Liver (tissue), 9 donors: ENCODE data around the gene IFIT3. TPM values are rescaled to one million over a fixed set of nuclear protein-coding genes. Genes with fewer than 3 reads are reported as not detected.

Source experiments
- DNase-seq: peaks from one replicate; pipeline ENCODE4 v3.0.0-alpha.2; 2017; ENCODE audit warnings: low spot score
- H3K27ac ChIP-seq, 2 donors: one replicate each; pipeline ENCODE4 v1.7.0; 2013; ENCODE audit warnings: inconsistent platforms in 2 of 2, low read length in 2 of 2, control low read depth in 1 of 2, low read depth in 1 of 2, mild to moderate bottlenecking in 1 of 2
- H3K27me3 ChIP-seq, 4 donors: one replicate each; pipeline versions ENCODE4 v1.6.1 to v1.7.0; 2013; ENCODE audit warnings: low read length in 3 of 4, inconsistent platforms in 1 of 4, mild to moderate bottlenecking in 1 of 4, moderate library complexity in 1 of 4; ENCODE audit not compliant: control insufficient read depth in 4 of 4, insufficient read depth in 4 of 4
- H3K36me3 ChIP-seq, 4 donors: one replicate each; pipeline versions ENCODE4 v1.6.1 to v1.7.0; 2013; ENCODE audit warnings: low read length in 3 of 4, mild to moderate bottlenecking in 3 of 4, low read depth in 1 of 4, moderate library complexity in 1 of 4; ENCODE audit not compliant: control insufficient read depth in 4 of 4, insufficient read depth in 3 of 4
- H3K4me1 ChIP-seq, 4 donors: one replicate each; pipeline versions ENCODE4 v1.6.1 to v1.7.0; 2013; ENCODE audit warnings: low read length in 3 of 4, mild to moderate bottlenecking in 3 of 4, moderate library complexity in 1 of 4; ENCODE audit not compliant: control insufficient read depth in 4 of 4, insufficient read depth in 4 of 4
- H3K4me3 ChIP-seq, 3 donors: one replicate each; pipeline versions ENCODE4 v1.6.1 to v1.7.0; 2013; ENCODE audit warnings: low read length in 3 of 3, control low read depth in 1 of 3, low read depth in 1 of 3, mild to moderate bottlenecking in 1 of 3
- H3K9ac ChIP-seq, 2 donors: one replicate each; pipeline ENCODE4 v1.7.0; 2013; ENCODE audit warnings: low read length in 2 of 2, mild to moderate bottlenecking in 2 of 2, moderate library complexity in 2 of 2, control low read depth in 1 of 2, low read depth in 1 of 2
- H3K9me3 ChIP-seq, 4 donors: one replicate each; pipeline versions ENCODE4 v1.6.1 to v1.7.0; 2013; ENCODE audit warnings: low read length in 3 of 4; ENCODE audit not compliant: control insufficient read depth in 4 of 4
- EGR1 ChIP-seq, 2 donors: IDR thresholded peaks; 2 replicates each; pipeline ENCODE4 v1.6.1; 2016 to 2018; ENCODE audit warnings: antibody characterized with exemption in 2 of 2, low read depth in 2 of 2
- FOXA1 ChIP-seq: IDR thresholded peaks from 2 replicates; pipeline ENCODE4 v1.6.1; 2016; ENCODE audit warnings: antibody characterized with exemption
- FOXA2 ChIP-seq: IDR thresholded peaks from 2 replicates; pipeline ENCODE4 v1.6.1; 2016; ENCODE audit warnings: antibody characterized with exemption
- GABPA ChIP-seq, 2 donors: IDR thresholded peaks in 1 of 2; conservative IDR thresholded peaks in 1 of 2; 2 replicates each; pipeline ENCODE4 v1.6.1; 2016; ENCODE audit warnings: antibody characterized with exemption in 2 of 2, mild to moderate bottlenecking in 1 of 2, moderate library complexity in 1 of 2
- HNF4A ChIP-seq, 2 donors: conservative IDR thresholded peaks; 2 replicates each; pipeline ENCODE4 v1.6.1; 2016; ENCODE audit warnings: antibody characterized with exemption in 2 of 2, mild to moderate bottlenecking in 2 of 2
- HNF4G ChIP-seq: IDR thresholded peaks from 2 replicates; pipeline ENCODE4 v1.6.1; 2016; ENCODE audit warnings: antibody characterized with exemption
- JUND ChIP-seq, 2 donors: IDR thresholded peaks; 2 replicates each; pipeline ENCODE4 v1.6.1; 2016; ENCODE audit warnings: antibody characterized with exemption in 2 of 2
- NR2F2 ChIP-seq: IDR thresholded peaks from 2 replicates; pipeline ENCODE4 v1.6.1; 2016; ENCODE audit warnings: antibody characterized with exemption
- RAD21 ChIP-seq, 2 donors: IDR thresholded peaks; 2 replicates each; pipeline ENCODE4 v1.6.1; 2016; ENCODE audit warnings: antibody characterized with exemption in 2 of 2, mild to moderate bottlenecking in 2 of 2
- RXRA ChIP-seq, 2 donors: IDR thresholded peaks; 2 replicates each; pipeline ENCODE4 v1.6.1; 2017 to 2018; ENCODE audit warnings: antibody characterized with exemption in 2 of 2, mild to moderate bottlenecking in 1 of 2
- SP1 ChIP-seq: IDR thresholded peaks from 2 replicates; pipeline ENCODE4 v1.6.1; 2018; ENCODE audit warnings: antibody characterized with exemption, mild to moderate bottlenecking
- TAF1 ChIP-seq: conservative IDR thresholded peaks from 2 replicates; pipeline ENCODE4 v1.6.1; 2016; ENCODE audit warnings: antibody characterized with exemption, mild to moderate bottlenecking
- YY1 ChIP-seq: IDR thresholded peaks from 2 replicates; pipeline ENCODE4 v1.6.1; 2016; ENCODE audit warnings: antibody characterized with exemption, mild to moderate bottlenecking
- WGBS: extraction: QIAGEN DNeasy Blood & Tissue Kit; methylation state at CpG from one replicate; pipeline ENCODE4 v1.1.7; 2013; 5-methylcytosine and 5-hydroxymethylcytosine counted together
- polyA plus RNA-seq, 2 donors: library from polyadenylated mRNA; stranded (reverse) in 1 of 2; unstranded in 1 of 2; fragments of 200-250 nt in 1 of 2; fragments of >200 nt in 1 of 2; fragmentation: Nextera tagmentation in 1 of 2; extraction: Ambion mirVana in 1 of 2; gene quantifications; one replicate each; pipeline versions ENCODE4 v1.2.1 to v1.2.3, GENCODE V29; 2013 to 2015
- total RNA-seq, 2 donors: library from RNA; depleted of rRNA; stranded (reverse); fragments of >200 nt; gene quantifications; one replicate each; pipeline ENCODE4 v1.2.3, GENCODE V29; 2014
- TF ChIP-seq, protein P1 (sequence below): IDR thresholded peaks from 2 replicates; pipeline ENCODE4 v1.6.1; 2016; ENCODE audit warnings: antibody characterized with exemption
- TF ChIP-seq, protein P2 (sequence below): IDR thresholded peaks from 2 replicates; pipeline ENCODE4 v1.6.1; 2016; ENCODE audit warnings: antibody characterized with exemption
- TF ChIP-seq, protein P3 (sequence below): IDR thresholded peaks from 2 replicates; pipeline ENCODE4 v1.6.1; 2016; ENCODE audit warnings: antibody characterized with exemption
- TF ChIP-seq, protein P4 (sequence below): fragments of 150-350 bp; IDR thresholded peaks from 2 replicates; pipeline ENCODE4 v1.5.1; 2017; ENCODE audit warnings: improper control_type of control experiment, low read depth, low read length; ENCODE audit not compliant: missing input control
- TF ChIP-seq, protein P5 (sequence below): IDR thresholded peaks from 2 replicates; pipeline ENCODE4 v1.6.1; 2016; ENCODE audit warnings: antibody characterized with exemption, mild to moderate bottlenecking
- donor health status: healthy.
- donor health status: healthy.
- donor health status: healthy.
- donor health status: healthy.
- donor health status: healthy.

The IFIT3 gene
- total and polyA plus RNA-seq, 4 donors, result 9.2 to 11.2 (median 10.4) TPM

DNA sequence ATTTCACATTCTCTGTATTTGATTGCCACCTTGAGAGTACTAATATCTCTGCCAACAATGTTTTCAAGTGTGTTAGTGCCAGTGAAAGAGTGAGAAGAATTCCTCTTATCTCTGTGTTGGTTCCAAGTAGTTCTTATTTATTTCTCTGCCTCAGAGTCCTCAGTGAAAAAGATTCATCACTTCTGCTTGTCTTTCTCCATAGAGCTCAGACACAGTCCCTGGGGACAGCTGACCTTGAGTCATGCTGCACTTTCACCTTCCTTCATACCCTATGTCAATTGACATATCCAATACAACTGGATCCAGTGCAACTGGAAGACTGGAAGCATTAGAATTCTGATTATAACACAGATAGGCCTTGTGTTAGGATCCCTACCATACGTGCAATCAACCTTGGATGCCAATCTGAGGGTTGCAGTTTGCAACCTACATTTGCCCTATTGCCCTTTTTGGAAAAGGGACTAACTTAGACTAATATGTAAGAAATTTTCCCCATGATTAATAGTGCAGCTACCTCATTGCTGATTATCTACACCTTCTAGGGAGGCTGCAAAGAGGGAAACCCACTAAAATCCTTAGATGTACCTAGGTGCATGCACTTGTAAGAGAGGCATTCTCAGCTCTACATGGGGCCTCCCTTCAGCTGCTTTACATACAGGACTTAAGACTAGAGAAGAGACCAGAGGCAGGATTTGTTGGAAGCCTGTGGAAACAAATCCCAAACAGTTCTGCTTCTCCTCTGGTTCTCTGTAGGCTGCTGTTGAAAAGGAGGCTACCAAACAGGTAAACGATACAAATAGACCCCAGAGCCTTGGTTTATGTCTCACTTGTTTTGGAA, 17.5 kb upstream of the IFIT3 start (continued):
- no peak for TF ChIP-seq YY1

DNA sequence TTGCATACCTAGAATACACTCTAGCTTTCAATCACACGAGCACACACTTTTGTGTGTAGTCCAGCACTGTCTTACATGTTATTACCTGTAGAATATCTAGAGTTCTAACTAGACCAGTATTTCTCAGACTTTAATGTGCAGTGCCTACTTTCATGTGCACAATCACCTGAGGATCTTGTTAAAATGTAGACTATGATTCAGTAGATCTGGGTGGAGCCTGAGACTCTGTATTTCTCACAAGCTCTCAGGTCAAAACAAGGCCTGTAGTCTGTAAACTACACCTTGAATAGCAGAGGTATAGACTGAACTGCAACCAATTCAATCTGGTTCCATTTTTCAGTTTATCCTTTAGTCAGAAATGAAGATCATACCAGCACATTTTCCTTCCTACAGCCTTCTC, 14.8 kb upstream of the IFIT3 start:
- Histone ChIP-seq H3K9ac (no peak overlapping the region), H3K4me3 (no peak overlapping the region), H3K27me3 (no peaks in the 10 kb centered on the region), H3K4me1 (no peaks in the 10 kb centered on the region), H3K36me3 (peaks cover 0 to 5% (median 3%) of the 10 kb centered on the region in 4 donors), H3K9me3 (no peaks in the 10 kb centered on the region), H3K27ac (no peak overlapping the region)
- TF ChIP-seq, protein P1, sequence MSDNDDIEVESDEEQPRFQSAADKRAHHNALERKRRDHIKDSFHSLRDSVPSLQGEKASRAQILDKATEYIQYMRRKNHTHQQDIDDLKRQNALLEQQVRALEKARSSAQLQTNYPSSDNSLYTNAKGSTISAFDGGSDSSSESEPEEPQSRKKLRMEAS, result no peak
- TF ChIP-seq GABPA (IDR thresholded peaks at IDR 0.05 in 1 of 2, conservative IDR thresholded peaks at IDR 0.05 in 1 of 2) (no peak), FOXA2 (no peak), JUND (IDR thresholded peaks at IDR 0.05) (no peak), RAD21 (IDR thresholded peaks at IDR 0.05) (no peak), NR2F2 (no peak), FOXA1 (no peak), TAF1 (no peak), YY1 (no peak), HNF4G (no peak), HNF4A (conservative IDR thresholded peaks at IDR 0.05) (no peak), RXRA (IDR thresholded peaks at IDR 0.05) (no peak), SP1 (no peak), EGR1 (IDR thresholded peaks at IDR 0.05; ENCODE audit: low read depth in 2 of 2) (no peak)
- TF ChIP-seq, protein P2, sequence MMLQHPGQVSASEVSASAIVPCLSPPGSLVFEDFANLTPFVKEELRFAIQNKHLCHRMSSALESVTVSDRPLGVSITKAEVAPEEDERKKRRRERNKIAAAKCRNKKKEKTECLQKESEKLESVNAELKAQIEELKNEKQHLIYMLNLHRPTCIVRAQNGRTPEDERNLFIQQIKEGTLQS, result no peak
- TF ChIP-seq, protein P3, sequence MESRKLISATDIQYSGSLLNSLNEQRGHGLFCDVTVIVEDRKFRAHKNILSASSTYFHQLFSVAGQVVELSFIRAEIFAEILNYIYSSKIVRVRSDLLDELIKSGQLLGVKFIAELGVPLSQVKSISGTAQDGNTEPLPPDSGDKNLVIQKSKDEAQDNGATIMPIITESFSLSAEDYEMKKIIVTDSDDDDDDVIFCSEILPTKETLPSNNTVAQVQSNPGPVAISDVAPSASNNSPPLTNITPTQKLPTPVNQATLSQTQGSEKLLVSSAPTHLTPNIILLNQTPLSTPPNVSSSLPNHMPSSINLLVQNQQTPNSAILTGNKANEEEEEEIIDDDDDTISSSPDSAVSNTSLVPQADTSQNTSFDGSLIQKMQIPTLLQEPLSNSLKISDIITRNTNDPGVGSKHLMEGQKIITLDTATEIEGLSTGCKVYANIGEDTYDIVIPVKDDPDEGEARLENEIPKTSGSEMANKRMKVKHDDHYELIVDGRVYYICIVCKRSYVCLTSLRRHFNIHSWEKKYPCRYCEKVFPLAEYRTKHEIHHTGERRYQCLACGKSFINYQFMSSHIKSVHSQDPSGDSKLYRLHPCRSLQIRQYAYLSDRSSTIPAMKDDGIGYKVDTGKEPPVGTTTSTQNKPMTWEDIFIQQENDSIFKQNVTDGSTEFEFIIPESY, result no peak
- TF ChIP-seq, protein P4, sequence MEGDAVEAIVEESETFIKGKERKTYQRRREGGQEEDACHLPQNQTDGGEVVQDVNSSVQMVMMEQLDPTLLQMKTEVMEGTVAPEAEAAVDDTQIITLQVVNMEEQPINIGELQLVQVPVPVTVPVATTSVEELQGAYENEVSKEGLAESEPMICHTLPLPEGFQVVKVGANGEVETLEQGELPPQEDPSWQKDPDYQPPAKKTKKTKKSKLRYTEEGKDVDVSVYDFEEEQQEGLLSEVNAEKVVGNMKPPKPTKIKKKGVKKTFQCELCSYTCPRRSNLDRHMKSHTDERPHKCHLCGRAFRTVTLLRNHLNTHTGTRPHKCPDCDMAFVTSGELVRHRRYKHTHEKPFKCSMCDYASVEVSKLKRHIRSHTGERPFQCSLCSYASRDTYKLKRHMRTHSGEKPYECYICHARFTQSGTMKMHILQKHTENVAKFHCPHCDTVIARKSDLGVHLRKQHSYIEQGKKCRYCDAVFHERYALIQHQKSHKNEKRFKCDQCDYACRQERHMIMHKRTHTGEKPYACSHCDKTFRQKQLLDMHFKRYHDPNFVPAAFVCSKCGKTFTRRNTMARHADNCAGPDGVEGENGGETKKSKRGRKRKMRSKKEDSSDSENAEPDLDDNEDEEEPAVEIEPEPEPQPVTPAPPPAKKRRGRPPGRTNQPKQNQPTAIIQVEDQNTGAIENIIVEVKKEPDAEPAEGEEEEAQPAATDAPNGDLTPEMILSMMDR, result no peak
- TF ChIP-seq, protein P5, sequence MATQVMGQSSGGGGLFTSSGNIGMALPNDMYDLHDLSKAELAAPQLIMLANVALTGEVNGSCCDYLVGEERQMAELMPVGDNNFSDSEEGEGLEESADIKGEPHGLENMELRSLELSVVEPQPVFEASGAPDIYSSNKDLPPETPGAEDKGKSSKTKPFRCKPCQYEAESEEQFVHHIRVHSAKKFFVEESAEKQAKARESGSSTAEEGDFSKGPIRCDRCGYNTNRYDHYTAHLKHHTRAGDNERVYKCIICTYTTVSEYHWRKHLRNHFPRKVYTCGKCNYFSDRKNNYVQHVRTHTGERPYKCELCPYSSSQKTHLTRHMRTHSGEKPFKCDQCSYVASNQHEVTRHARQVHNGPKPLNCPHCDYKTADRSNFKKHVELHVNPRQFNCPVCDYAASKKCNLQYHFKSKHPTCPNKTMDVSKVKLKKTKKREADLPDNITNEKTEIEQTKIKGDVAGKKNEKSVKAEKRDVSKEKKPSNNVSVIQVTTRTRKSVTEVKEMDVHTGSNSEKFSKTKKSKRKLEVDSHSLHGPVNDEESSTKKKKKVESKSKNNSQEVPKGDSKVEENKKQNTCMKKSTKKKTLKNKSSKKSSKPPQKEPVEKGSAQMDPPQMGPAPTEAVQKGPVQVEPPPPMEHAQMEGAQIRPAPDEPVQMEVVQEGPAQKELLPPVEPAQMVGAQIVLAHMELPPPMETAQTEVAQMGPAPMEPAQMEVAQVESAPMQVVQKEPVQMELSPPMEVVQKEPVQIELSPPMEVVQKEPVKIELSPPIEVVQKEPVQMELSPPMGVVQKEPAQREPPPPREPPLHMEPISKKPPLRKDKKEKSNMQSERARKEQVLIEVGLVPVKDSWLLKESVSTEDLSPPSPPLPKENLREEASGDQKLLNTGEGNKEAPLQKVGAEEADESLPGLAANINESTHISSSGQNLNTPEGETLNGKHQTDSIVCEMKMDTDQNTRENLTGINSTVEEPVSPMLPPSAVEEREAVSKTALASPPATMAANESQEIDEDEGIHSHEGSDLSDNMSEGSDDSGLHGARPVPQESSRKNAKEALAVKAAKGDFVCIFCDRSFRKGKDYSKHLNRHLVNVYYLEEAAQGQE, result no peak
- WGBS, result 93% methylated on average over 1 of the region's 1 CpG
- DNase-seq, result no peak
